Right atrium auricular region (tissue), 2 donors: ENCODE data around the gene TAAR1. TPM values are rescaled to one million over a fixed set of nuclear protein-coding genes. Genes with fewer than 3 reads are reported as not detected.

Experiments
- DNase-seq: peaks from one replicate; pipeline ENCODE4 v3.0.0-alpha.2; 2019; ENCODE audit warnings: low spot score
- H3K27ac ChIP-seq, 2 donors: fragments of 200-600 bp; sonication (generic); 1 replicate in 1 of 2; 2 replicates in 1 of 2; pipeline ENCODE4 v1.5.1; 2016 to 2019
- H3K27me3 ChIP-seq, 2 donors: fragments of 200-600 bp; sonication (generic); one replicate each; pipeline versions ENCODE4 v1.5.1 to v1.6.0; 2017 to 2019
- H3K36me3 ChIP-seq: fragments of 200-600 bp; sonication (generic); one replicate; pipeline ENCODE4 v1.5.1; 2016
- H3K4me1 ChIP-seq, 2 donors: fragments of 200-600 bp; sonication (generic); one replicate each; pipeline versions ENCODE4 v1.5.1 to v1.6.0; 2017 to 2019
- H3K4me3 ChIP-seq, 2 donors: fragments of 200-600 bp; sonication (generic); 1 replicate in 1 of 2; 2 replicates in 1 of 2; pipeline ENCODE4 v1.5.1; 2017 to 2019; ENCODE audit warnings: mild to moderate bottlenecking in 1 of 2, moderate library complexity in 1 of 2
- H3K9me3 ChIP-seq, 2 donors: fragments of 200-600 bp; sonication (generic); one replicate each; pipeline ENCODE4 v1.5.1; 2019
- total RNA-seq, 2 donors: library from RNA; depleted of rRNA; stranded (reverse); fragments of >200 nt; gene quantifications; one replicate each; pipeline ENCODE4 v1.1.0, GENCODE V29; 2016
- TF ChIP-seq, protein P1 (sequence below), 2 donors: fragments of 200-600 bp; sonication (generic); IDR thresholded peaks; one replicate each; pipeline ENCODE4 v1.5.1; 2019; ENCODE audit warnings: antibody characterized with exemption in 2 of 2

TAAR1 gene
- total RNA-seq, 2 donors from 2014 or later = not detected

DNA sequence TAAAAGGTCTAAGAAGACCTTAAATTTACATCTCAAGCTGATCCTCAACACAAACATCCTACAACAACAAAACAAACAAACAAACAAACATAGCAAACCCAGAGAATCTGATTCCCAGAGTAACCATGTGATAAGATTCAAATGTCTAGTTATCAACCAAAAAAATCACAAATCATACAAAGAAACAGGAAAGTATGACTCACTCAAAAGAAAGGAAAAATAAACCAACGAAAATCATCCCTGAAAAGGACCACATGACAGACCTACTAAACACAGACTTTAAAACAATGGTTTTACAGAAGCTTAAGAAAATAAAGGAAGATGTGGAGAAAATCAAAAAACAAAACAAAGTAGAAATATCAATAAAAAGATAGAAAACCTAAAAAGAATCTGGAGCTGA is 36.8 kb upstream of the TAAR1 start:
- no peaks in the 10 kb centered on the region for H3K4me1 ChIP-seq

DNA sequence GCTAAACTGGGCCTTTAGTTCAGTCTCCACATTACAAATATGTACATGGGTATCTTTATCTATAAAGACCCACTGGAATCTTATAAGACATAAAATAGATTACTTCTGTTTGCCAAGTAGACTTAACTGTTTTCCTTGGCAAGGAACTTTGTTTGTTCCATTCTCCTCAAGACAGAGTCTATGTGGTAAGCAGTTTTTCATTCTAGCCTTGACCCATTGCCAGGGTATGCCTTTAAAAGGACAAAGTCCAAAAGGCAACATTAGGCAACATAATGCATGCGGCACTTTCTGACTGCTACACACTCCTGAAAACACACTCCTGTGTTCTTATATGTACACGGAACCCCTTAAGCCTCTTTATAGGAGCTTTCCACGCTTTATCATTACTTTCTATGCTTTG is 34.5 kb upstream of the TAAR1 start:
- Histone ChIP-seq H3K27me3 (no peaks in the 10 kb centered on the region), H3K4me3 (no peak overlapping the region), H3K9me3 (peaks cover 0 to 16% of the 10 kb centered on the region in 2 donors), H3K4me1 (no peaks in the 10 kb centered on the region), H3K36me3 (no peaks in the 10 kb centered on the region), H3K27ac (no peak overlapping the region)
- TF ChIP-seq, protein P1, sequence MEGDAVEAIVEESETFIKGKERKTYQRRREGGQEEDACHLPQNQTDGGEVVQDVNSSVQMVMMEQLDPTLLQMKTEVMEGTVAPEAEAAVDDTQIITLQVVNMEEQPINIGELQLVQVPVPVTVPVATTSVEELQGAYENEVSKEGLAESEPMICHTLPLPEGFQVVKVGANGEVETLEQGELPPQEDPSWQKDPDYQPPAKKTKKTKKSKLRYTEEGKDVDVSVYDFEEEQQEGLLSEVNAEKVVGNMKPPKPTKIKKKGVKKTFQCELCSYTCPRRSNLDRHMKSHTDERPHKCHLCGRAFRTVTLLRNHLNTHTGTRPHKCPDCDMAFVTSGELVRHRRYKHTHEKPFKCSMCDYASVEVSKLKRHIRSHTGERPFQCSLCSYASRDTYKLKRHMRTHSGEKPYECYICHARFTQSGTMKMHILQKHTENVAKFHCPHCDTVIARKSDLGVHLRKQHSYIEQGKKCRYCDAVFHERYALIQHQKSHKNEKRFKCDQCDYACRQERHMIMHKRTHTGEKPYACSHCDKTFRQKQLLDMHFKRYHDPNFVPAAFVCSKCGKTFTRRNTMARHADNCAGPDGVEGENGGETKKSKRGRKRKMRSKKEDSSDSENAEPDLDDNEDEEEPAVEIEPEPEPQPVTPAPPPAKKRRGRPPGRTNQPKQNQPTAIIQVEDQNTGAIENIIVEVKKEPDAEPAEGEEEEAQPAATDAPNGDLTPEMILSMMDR (IDR thresholded peaks at IDR 0.05) = no peak
- DNase-seq = no peak

More for the DNA sequence above, 36.8 kb upstream of the TAAR1 start:
- H3K27ac ChIP-seq = no peak overlapping the region
- H3K36me3 ChIP-seq = no peaks in the 10 kb centered on the region
- no peak overlapping the region for H3K4me3 ChIP-seq
- peaks cover 0 to 16% of the 10 kb centered on the region in 2 donors for H3K9me3 ChIP-seq
- no peaks in the 10 kb centered on the region for H3K27me3 ChIP-seq
- DNase-seq = no peak
- TF ChIP-seq, protein P1 (IDR thresholded peaks at IDR 0.05) = no peak

DNA sequence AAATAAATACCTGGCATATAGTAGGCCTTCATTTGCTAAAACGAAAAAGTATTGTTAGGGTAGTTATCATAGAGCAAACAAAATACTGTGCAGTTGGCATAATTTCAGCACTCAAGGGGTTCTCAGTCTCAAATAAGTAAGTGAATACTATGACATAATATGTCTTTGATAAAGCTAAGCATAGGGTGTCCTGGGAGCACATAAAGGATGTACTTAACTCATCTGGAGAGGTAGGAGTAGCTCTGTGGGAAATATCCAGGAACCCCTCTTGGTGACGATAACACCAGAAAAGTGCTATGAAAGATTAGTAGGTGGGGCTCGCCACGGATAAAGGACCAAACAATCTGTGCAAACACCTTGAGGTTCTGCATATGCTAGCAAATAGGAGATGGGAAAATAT is 31.7 kb upstream of the TAAR1 start:
- no peaks in the 10 kb centered on the region for H3K4me1 ChIP-seq
- H3K27ac ChIP-seq = no peak overlapping the region
- no peaks in the 10 kb centered on the region for H3K36me3 ChIP-seq
- DNase-seq = no peak
- H3K9me3 ChIP-seq = peaks cover 0 to 5% of the 10 kb centered on the region in 2 donors
- H3K4me3 ChIP-seq = no peak overlapping the region
- TF ChIP-seq, protein P1 (IDR thresholded peaks at IDR 0.05) = no peak
- no peaks in the 10 kb centered on the region for H3K27me3 ChIP-seq

DNA sequence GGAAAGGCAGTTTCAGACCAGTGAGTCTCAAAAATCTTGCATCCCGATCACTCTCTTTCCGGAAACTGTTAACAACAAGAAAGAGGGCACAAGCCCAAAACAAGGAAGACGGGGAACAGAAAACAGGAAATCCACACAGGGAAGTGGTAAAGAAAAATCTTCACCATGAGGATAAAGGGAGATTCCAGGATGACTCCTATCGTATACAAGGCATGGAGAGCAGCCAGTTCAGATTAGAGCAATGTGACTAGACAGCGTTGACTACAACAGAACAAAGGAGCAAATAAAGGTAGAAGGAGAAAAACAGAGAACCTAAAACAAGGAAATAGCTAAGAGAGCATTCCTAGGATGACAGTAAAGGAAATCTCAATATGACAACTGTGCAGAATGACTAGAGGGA is 28.3 kb upstream of the TAAR1 start:
- Histone ChIP-seq H3K27ac (no peak overlapping the region), H3K9me3 (no peaks in the 10 kb centered on the region), H3K27me3 (no peaks in the 10 kb centered on the region), H3K4me1 (no peaks in the 10 kb centered on the region), H3K36me3 (no peaks in the 10 kb centered on the region), H3K4me3 (no peak overlapping the region)
- TF ChIP-seq, protein P1 (IDR thresholded peaks at IDR 0.05) = no peak
- no peak for DNase-seq

DNA sequence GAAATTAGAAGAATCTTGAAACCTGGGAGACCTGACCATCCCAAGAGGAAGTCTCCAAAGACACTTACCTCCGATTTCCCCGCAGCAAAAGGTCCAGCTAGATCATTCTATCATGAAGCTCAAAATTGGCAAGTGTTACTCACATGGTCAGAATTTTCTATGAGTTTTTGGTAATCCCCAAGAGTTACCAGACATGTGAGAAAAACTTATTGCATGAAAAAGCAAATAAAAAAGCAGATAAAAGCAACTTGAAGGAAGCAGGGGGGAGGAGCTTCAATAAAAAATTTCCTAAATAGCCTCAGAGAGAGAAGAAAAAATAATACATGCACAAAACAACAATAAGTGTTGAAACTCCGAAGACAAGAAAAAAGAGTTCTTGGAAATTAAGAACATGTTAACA is 27.5 kb upstream of the TAAR1 start:
- H3K27ac ChIP-seq = no peak overlapping the region
- TF ChIP-seq, protein P1 (IDR thresholded peaks at IDR 0.05) = no peak

DNA sequence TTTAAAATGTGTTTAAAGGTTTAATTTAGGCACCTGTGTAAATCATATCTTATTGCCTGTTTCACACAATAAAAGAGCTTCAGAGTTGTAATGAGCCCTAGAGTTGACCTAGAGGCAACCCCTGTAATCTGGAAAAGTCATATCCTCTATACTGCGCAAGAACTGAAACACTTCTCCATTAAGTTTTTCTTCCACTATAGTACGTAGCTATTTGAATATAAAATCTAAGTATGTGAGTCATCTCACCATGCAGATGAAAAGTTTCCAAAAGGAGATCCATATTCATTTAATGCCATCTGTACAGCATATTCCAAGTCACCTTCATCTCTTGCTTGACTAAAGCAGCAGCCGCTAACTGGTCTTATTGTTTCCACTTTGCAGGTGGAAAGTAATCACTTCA is 26.0 kb upstream of the TAAR1 start:
- Histone ChIP-seq H3K4me1 (no peaks in the 10 kb centered on the region), H3K27me3 (no peaks in the 10 kb centered on the region), H3K9me3 (no peaks in the 10 kb centered on the region), H3K4me3 (no peak overlapping the region), H3K27ac (no peak overlapping the region), H3K36me3 (no peaks in the 10 kb centered on the region)
- DNase-seq = no peak
- TF ChIP-seq, protein P1 (IDR thresholded peaks at IDR 0.05) = no peak

More for the DNA sequence above, 27.5 kb upstream of the TAAR1 start:
- H3K27me3 ChIP-seq = no peaks in the 10 kb centered on the region
- no peak overlapping the region for H3K4me3 ChIP-seq
- H3K36me3 ChIP-seq = no peaks in the 10 kb centered on the region
- no peak for DNase-seq
- H3K4me1 ChIP-seq = no peaks in the 10 kb centered on the region
- no peaks in the 10 kb centered on the region for H3K9me3 ChIP-seq
